Osteoblast (primary cell): ENCODE results near the gene SSR1. TPM values are rescaled to one million over a fixed set of nuclear protein-coding genes. Genes with fewer than 3 reads are reported as not detected.
"Not testable (repeated sequence)": the region's sequence is repeated elsewhere in the genome, so short reads cannot be mapped to it uniquely, and the experiment has no call there.

ENCODE experiments used
- DNase-seq: peaks from one replicate; pipeline ENCODE4 v3.0.0; 2011; ENCODE audit warnings: low spot score, mixed read lengths; ENCODE audit not compliant: insufficient read length; ENCODE audit errors: missing footprints
- H2AFZ ChIP-seq: 2 replicates; pipeline ENCODE4 v1.6.0; 2011; ENCODE audit warnings: mild to moderate bottlenecking, low read length
- H3K27ac ChIP-seq: 2 replicates; pipeline ENCODE4 v1.5.1; 2011; ENCODE audit warnings: mild to moderate bottlenecking, low read depth, low read length, moderate library complexity
- H3K27me3 ChIP-seq: 2 replicates; pipeline ENCODE4 v1.6.0; 2012; ENCODE audit warnings: mild to moderate bottlenecking, control low read depth, inconsistent platforms, low read length, moderate library complexity; ENCODE audit not compliant: insufficient read depth
- H3K36me3 ChIP-seq: 2 replicates; pipeline ENCODE4 v1.5.1; 2011; ENCODE audit warnings: mild to moderate bottlenecking, low read length, control low read depth, moderate library complexity; ENCODE audit not compliant: insufficient read depth
- H3K4me1 ChIP-seq: 2 replicates; pipeline ENCODE4 v1.5.1; 2011; ENCODE audit warnings: mild to moderate bottlenecking, low read length, control low read depth, moderate library complexity; ENCODE audit not compliant: insufficient read depth
- H3K4me2 ChIP-seq: 2 replicates; pipeline ENCODE4 v1.6.0; 2011; ENCODE audit warnings: mild to moderate bottlenecking, low read length; ENCODE audit not compliant: insufficient read depth
- H3K4me3 ChIP-seq: fragments of 200-600 bp; sonication (generic); 3 replicates; pipeline ENCODE4 v1.5.1; 2012; ENCODE audit warnings: mild to moderate bottlenecking, low read length, inconsistent platforms; ENCODE audit not compliant: insufficient read depth
- H3K79me2 ChIP-seq: 2 replicates; pipeline ENCODE4 v1.6.0; 2012; ENCODE audit warnings: mild to moderate bottlenecking, low read length, control low read depth, inconsistent platforms; ENCODE audit not compliant: insufficient read depth
- H3K9me3 ChIP-seq: 2 replicates; pipeline ENCODE4 v1.5.1; 2011; ENCODE audit warnings: low read depth, low read length, control low read depth
- H4K20me1 ChIP-seq: 2 replicates; pipeline ENCODE4 v1.6.0; 2012; ENCODE audit warnings: mild to moderate bottlenecking, low read length, control low read depth; ENCODE audit not compliant: insufficient read depth
- total RNA-seq: library from RNA; depleted of rRNA; stranded (reverse); fragments of >200 nt; gene quantifications from 2 replicates; pipeline ENCODE4 v1.2.3, GENCODE V29; 2012
- TF ChIP-seq, protein P1 (sequence below): IDR thresholded peaks from 2 replicates; pipeline ENCODE4 v1.5.1; 2011; ENCODE audit warnings: mild to moderate bottlenecking, low read depth, low read length, moderate library complexity; ENCODE audit errors: extremely low read depth

The SSR1 gene
- total RNA-seq, 1 donor: 89.4 TPM

DNA sequence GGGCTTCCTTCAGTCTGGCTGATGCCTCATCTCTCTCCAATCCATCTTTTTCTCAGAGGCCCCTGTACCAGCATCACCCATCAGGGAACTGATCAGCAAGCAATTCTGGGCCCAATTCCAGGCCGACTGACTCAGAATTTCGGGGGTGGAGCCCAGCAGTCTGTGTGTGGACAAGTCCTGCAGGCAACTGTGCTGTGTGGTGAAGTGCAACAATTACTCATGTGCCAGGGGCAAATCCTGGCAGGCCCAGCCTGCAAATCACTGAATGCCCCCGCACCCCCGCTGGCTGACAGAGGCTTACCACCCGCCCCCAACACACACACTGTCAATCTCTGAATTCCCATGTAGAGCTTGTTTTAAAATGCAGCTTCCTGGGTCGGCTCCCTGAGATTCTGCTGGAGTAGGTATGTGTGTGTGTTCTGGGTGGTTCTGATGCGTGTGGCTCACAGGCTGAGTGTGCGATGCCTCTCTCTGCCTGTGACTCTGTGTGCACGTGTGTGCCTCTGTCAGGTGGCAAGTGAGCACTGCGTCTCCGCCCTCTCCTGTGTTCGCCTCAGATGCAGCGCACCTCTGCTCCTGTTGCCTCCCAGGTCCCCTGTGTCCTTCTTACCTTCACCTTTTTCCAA is 45.4 kb downstream of the SSR1 start:
- Histone ChIP-seq H2AFZ (peak overlapping the region; percentile 47), H3K4me3 (no peak overlapping the region), H3K4me2 (peak overlapping the region; percentile 61), H3K4me1 (peaks cover 13% of the 10 kb centered on the region), H3K27ac (peak overlapping the region; percentile 25), H3K36me3 (no peaks in the 10 kb centered on the region), H4K20me1 (no peaks in the 10 kb centered on the region), H3K27me3 (no peaks in the 10 kb centered on the region), H3K79me2 (no peaks in the 10 kb centered on the region), H3K9me3 (peaks cover 2% of the 10 kb centered on the region)
- DNase-seq: peak; percentile 99
- TF ChIP-seq, protein P1, sequence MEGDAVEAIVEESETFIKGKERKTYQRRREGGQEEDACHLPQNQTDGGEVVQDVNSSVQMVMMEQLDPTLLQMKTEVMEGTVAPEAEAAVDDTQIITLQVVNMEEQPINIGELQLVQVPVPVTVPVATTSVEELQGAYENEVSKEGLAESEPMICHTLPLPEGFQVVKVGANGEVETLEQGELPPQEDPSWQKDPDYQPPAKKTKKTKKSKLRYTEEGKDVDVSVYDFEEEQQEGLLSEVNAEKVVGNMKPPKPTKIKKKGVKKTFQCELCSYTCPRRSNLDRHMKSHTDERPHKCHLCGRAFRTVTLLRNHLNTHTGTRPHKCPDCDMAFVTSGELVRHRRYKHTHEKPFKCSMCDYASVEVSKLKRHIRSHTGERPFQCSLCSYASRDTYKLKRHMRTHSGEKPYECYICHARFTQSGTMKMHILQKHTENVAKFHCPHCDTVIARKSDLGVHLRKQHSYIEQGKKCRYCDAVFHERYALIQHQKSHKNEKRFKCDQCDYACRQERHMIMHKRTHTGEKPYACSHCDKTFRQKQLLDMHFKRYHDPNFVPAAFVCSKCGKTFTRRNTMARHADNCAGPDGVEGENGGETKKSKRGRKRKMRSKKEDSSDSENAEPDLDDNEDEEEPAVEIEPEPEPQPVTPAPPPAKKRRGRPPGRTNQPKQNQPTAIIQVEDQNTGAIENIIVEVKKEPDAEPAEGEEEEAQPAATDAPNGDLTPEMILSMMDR: no peak

DNA sequence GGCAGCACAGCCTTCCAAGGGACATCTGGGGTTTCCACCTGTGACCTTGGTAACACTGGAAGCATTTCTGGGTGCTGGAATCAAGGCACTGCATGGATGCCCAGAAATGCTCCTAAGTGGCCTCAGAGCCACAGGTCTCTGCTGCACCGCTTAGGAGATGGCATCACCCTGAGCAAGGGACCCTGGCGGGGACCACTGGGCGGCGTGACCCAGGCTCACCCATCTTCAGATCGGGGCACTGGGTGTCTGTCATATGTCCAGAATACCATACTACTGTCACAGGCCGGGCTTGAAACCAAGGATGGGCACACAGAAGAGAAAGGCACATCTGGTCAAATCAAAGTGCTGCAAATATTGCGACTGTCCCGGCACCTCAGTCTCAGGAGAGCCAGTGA is 45.9 kb downstream of the SSR1 start:
- Histone ChIP-seq H2AFZ (no peak overlapping the region), H3K9me3 (peaks cover 2% of the 10 kb centered on the region), H3K4me2 (no peak overlapping the region), H3K4me1 (peaks cover 13% of the 10 kb centered on the region), H3K36me3 (no peaks in the 10 kb centered on the region), H4K20me1 (no peaks in the 10 kb centered on the region), H3K27me3 (no peaks in the 10 kb centered on the region), H3K79me2 (no peaks in the 10 kb centered on the region), H3K4me3 (no peak overlapping the region), H3K27ac (peak overlapping the region; percentile 25)
- TF ChIP-seq, protein P1: no peak
- DNase-seq: no peak

GRCh38 chr6:7265385-7265726 is 47.6 kb downstream of the SSR1 start:
- not testable (repeated sequence) for H3K79me2 ChIP-seq, H4K20me1 ChIP-seq, DNase-seq, H3K36me3 ChIP-seq, H2AFZ ChIP-seq, H3K4me3 ChIP-seq, H3K9me3 ChIP-seq, H3K4me2 ChIP-seq, H3K27me3 ChIP-seq, H3K27ac ChIP-seq
- H3K4me1 ChIP-seq: peaks cover 13% of the 10 kb centered on the region

DNA sequence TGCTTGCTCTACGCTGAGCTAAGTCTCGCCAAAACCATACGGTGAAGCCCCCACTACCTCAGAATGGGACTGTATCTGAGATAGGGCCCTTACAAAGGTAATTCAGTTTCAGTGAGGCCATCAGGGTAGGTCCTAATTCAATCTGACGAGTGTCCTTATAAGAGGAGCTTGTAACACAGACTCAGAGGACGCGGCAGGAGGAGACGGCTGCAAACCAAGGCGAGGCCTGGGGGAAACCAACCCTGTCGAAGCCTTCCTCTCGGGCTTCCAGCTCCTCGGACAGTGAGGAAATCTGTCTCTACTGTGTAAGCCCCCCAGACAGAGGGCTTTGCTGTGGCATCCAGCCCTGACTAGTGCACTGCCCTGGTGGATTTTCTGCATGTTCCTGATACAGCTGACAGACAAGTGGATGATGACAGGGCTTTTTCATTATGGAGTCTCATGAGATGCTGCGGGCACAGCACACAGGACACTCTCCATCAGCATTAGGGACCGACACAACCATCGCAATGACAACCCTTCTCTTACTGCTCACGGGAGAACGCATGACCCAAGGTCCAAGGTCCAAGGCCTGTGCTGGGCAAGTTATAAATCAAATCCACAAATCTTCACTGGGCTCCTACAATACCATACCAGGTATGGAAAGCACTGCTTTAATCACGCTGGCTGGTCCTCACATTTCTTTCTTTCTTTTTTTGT is 48.2 kb downstream of the SSR1 start:
- TF ChIP-seq, protein P1: no peak

More for the DNA sequence above, 48.2 kb downstream of the SSR1 start:
- no peaks in the 10 kb centered on the region for H3K27me3 ChIP-seq
- peaks cover 2% of the 10 kb centered on the region for H3K9me3 ChIP-seq
- H3K27ac ChIP-seq: no peak overlapping the region
- no peaks in the 10 kb centered on the region for H3K36me3 ChIP-seq
- H3K4me2 ChIP-seq: no peak overlapping the region
- H4K20me1 ChIP-seq: no peaks in the 10 kb centered on the region
- no peak for DNase-seq
- H3K79me2 ChIP-seq: no peaks in the 10 kb centered on the region
- peaks cover 13% of the 10 kb centered on the region for H3K4me1 ChIP-seq
- no peak overlapping the region for H3K4me3 ChIP-seq
- H2AFZ ChIP-seq: no peak overlapping the region
